PC-3 (cell line): ENCODE results near the gene DIAPH1. TPM values are rescaled to one million over a fixed set of nuclear protein-coding genes. Genes with fewer than 3 reads are reported as not detected.

Experiments
- ATAC-seq: fragments of 200-7000 bp; cut with Tn5 transposase; 2 replicates; pipeline ENCODE4 v1.9.1; 2020; ENCODE audit warnings: mild to moderate bottlenecking, moderate library complexity
- BruUV-seq: library from RNA; stranded (reverse); fragments of 400-500 nt; replicated peaks from 2 replicates; lab custom pipeline; 2021; lab: Mats Ljungman, UMichigan
- CTCF ChIA-PET: fragments of 300-600 bp; sonication (Branson Sonifier 250); formaldehyde crosslinking; loops from one replicate; lab custom pipeline; 2022; ENCODE audit warnings: antibody characterized with exemption; lab: Charles Lee
- POLR2A ChIA-PET: fragments of 300-600 bp; sonication (Branson Sonifier 250); formaldehyde crosslinking; loops from one replicate; lab custom pipeline; 2022; ENCODE audit warnings: antibody characterized with exemption; ENCODE audit not compliant: unreplicated experiment; lab: Charles Lee
- DNase-seq: peaks from one replicate; pipeline ENCODE4 v3.0.0-alpha.2; 2015
- H2AFZ ChIP-seq: fragments of 300-600 bp; sonication (generic); 2 replicates; pipeline ENCODE4 v1.6.0; 2016; ENCODE audit warnings: antibody characterized with exemption, low read length
- H3F3A ChIP-seq: fragments of 300-600 bp; sonication (generic); one replicate; pipeline ENCODE4 v1.6.0; 2017; ENCODE audit warnings: antibody characterized with exemption, low read length, control low read depth, mild to moderate bottlenecking; ENCODE audit not compliant: unreplicated experiment
- H3K27ac ChIP-seq: fragments of 300-600 bp; sonication (generic); 2 replicates; pipeline ENCODE4 v1.5.1; 2016; ENCODE audit warnings: mild to moderate bottlenecking, low read length
- H3K27me3 ChIP-seq: fragments of 300-600 bp; sonication (generic); 2 replicates; pipeline ENCODE4 v1.6.1; 2016; ENCODE audit warnings: low read length, mixed read lengths
- H3K36me3 ChIP-seq: fragments of 300-600 bp; sonication (generic); 2 replicates; pipeline ENCODE4 v1.6.1; 2016; ENCODE audit warnings: low read depth, mixed run types, low read length, mixed read lengths
- H3K4me1 ChIP-seq: fragments of 300-600 bp; sonication (generic); 2 replicates; pipeline ENCODE4 v1.5.1; 2016; ENCODE audit warnings: low read length; ENCODE audit not compliant: insufficient read depth
- H3K4me2 ChIP-seq: fragments of 300-600 bp; sonication (generic); 2 replicates; pipeline ENCODE4 v1.6.0; 2016; ENCODE audit warnings: low read length
- H3K4me3 ChIP-seq: fragments of 300-600 bp; sonication (generic); 2 replicates; pipeline ENCODE4 v1.5.1; 2016; ENCODE audit warnings: mild to moderate bottlenecking, low read length, mixed read lengths
- H3K79me2 ChIP-seq: fragments of 300-600 bp; sonication (generic); 2 replicates; pipeline ENCODE4 v1.6.1; 2017; ENCODE audit warnings: low read length, mixed read lengths
- H3K9ac ChIP-seq: fragments of 300-600 bp; sonication (generic); 2 replicates; pipeline ENCODE4 v1.6.0; 2016; ENCODE audit warnings: mild to moderate bottlenecking, low read length
- H3K9me2 ChIP-seq: fragments of 300-600 bp; sonication (generic); replicated peaks from 2 replicates; pipeline ENCODE4 v1.6.1; 2016; ENCODE audit warnings: mixed run types, low read length, mixed read lengths
- H3K9me3 ChIP-seq: fragments of 300-600 bp; sonication (generic); 2 replicates; pipeline ENCODE4 v1.6.1; 2016; ENCODE audit warnings: low read length, mixed read lengths
- H4K20me1 ChIP-seq: fragments of 300-600 bp; sonication (generic); 2 replicates; pipeline ENCODE4 v1.6.1; 2016; ENCODE audit warnings: low read length, mixed read lengths
- EZH2 ChIP-seq: fragments of 300-600 bp; sonication (generic); IDR thresholded peaks from one replicate; pipeline ENCODE4 v1.6.1; 2017; ENCODE audit warnings: antibody characterized with exemption, mild to moderate bottlenecking, low read length; ENCODE audit not compliant: unreplicated experiment
- EZH2phosphoT487 ChIP-seq: fragments of 300-600 bp; sonication (generic); IDR thresholded peaks from 2 replicates; pipeline ENCODE4 v1.6.1; 2018; ENCODE audit warnings: mild to moderate bottlenecking, antibody characterized with exemption, low read length, borderline replicate concordance
- intact Hi-C: fragments of 100-400 bp; cut with micrococcal nuclease; formaldehyde crosslinking; loops from 2 replicates; pipeline ENCODE4 v1.9.0; 2023
- total RNA-seq: library from RNA; depleted of rRNA; stranded (reverse); fragments of >200 nt; gene quantifications from 2 replicates; pipeline ENCODE4 v1.2.3, GENCODE V29; 2014
- TF ChIP-seq, protein P1 (sequence below): fragments of 300-600 bp; sonication (generic); conservative IDR thresholded peaks from 2 replicates; pipeline ENCODE4 v1.5.1; 2017; ENCODE audit warnings: antibody characterized with exemption, low read depth, mild to moderate bottlenecking, low read length

The DIAPH1 gene
- total RNA-seq, 1 experiment from 2014 or later = 51.9 TPM

DNA sequence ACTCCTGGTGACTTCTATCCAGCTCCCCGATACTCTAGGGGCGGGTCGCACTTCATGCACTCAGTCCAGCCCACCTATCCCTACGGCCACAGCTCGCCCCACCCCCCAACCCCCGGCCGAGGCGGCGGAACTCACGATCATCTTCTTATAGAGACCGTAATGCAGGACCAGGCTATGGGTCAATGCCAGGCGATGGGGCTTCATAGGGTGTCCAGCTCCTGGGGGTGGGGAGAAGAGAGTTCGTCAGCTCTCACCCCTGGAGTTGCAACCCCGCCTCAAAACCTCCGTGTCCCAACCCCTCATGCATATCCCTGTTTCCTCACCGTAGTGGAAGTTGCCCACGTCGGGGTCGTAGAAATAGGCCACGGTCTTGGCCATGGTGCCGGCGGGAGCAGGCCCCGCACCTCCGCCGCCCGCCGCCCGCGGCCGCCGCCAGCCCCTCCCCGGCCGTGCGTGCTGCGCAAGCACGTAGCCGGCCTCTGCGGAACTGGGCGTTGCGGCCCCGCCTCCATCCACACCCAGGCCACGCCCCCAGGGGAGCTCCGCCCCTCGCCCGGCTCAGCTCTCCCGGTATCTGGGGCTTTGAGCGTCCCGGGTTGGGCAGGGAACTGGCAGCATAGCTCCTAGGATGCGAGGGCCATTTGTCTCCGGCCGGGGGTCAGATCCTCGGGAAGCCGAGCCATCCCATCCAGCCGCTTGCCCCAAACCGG, 17.8 kb upstream of the DIAPH1 start, which contains the start of the genes HDAC3 and RELL2:
Gene HDAC3 (minus strand): TSS at position 437 of the 710 bp plus-strand sequence. CDS start 59 bp downstream, at position 378.
Gene RELL2 (plus strand): TSS at position 585 of the 710 bp plus-strand sequence. CDS start 1,229 bp downstream, outside the sequence.
- Histone ChIP-seq H3F3A (no peaks in the 10 kb centered on the region), H3K27me3 (no peaks in the 10 kb centered on the region), H3K9ac (peak within 1 kb of the TSS; percentile 93), H3K4me3 (peak within 1 kb of the TSS; percentile 98), H2AFZ (peak within 1 kb of the TSS; percentile 96), H3K4me2 (peak within 1 kb of the TSS; percentile 94), H3K9me3 (no peaks in the 10 kb centered on the region), H3K9me2 (no peaks in the 10 kb centered on the region), H3K79me2 (peaks cover 46% of the 10 kb centered on the region), H3K36me3 (no peaks in the 10 kb centered on the region), H3K27ac (peak within 1 kb of the TSS; percentile 26; the same call in 1 of the 2 replicates), H4K20me1 (peaks cover 10% of the 10 kb centered on the region; the same call in 1 of the 2 replicates), H3K4me1 (peaks cover 34% of the 10 kb centered on the region)
- intact Hi-C loops = loop anchor here (2.0 kb wide), 1 partner anchor 18 kb away; the partner anchor contains the start of gene DIAPH1
- TSS peak; percentile 48 for BruUV-seq
- POLR2A ChIA-PET = interaction anchor here (0.5 to 1.3 kb wide), 4 partner anchors 15 to 1375 kb away, joined by 3 to 4 read pairs (median 4); partner anchors contain the start of gene DIAPH1
- ATAC-seq (peak; percentile 87), DNase-seq (peak; percentile 89)
- CTCF ChIA-PET = interaction anchor here (1.7 to 2.1 kb wide), 2 partner anchors 17 to 44 kb away, joined by 7 to 16 read pairs; partner anchors contain the start of gene DIAPH1
- TF ChIP-seq EZH2 = no peak
- TF ChIP-seq, protein P1, sequence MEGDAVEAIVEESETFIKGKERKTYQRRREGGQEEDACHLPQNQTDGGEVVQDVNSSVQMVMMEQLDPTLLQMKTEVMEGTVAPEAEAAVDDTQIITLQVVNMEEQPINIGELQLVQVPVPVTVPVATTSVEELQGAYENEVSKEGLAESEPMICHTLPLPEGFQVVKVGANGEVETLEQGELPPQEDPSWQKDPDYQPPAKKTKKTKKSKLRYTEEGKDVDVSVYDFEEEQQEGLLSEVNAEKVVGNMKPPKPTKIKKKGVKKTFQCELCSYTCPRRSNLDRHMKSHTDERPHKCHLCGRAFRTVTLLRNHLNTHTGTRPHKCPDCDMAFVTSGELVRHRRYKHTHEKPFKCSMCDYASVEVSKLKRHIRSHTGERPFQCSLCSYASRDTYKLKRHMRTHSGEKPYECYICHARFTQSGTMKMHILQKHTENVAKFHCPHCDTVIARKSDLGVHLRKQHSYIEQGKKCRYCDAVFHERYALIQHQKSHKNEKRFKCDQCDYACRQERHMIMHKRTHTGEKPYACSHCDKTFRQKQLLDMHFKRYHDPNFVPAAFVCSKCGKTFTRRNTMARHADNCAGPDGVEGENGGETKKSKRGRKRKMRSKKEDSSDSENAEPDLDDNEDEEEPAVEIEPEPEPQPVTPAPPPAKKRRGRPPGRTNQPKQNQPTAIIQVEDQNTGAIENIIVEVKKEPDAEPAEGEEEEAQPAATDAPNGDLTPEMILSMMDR = no peak
- TF ChIP-seq EZH2phosphoT487 = no peak

DNA sequence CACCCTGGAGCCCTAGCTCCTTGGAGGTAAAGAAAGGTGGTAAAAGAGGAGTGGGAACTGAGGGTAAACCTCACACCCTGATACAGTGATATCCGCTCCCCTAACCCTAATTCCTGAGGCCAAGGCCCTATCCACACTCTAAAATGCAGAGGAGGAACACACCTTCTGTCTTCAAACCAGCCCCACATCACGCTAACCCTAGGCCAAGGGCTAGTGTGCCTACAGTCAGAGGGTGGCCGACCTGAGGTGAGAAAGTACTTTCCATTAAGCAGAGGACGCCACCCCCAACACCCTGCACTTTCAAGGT, 17.3 kb upstream of the DIAPH1 start:
- Histone ChIP-seq H3K4me1 (peaks cover 29% of the 10 kb centered on the region), H3K4me3 (peak overlapping the region; percentile 98), H4K20me1 (peaks cover 6% of the 10 kb centered on the region; the same call in 1 of the 2 replicates), H3K79me2 (peaks cover 50% of the 10 kb centered on the region), H3K4me2 (peak overlapping the region; percentile 94), H3K27ac (no peak overlapping the region), H3K9me3 (no peaks in the 10 kb centered on the region), H3K27me3 (no peaks in the 10 kb centered on the region), H3K36me3 (no peaks in the 10 kb centered on the region), H3K9ac (peak overlapping the region; percentile 93), H3K9me2 (no peaks in the 10 kb centered on the region), H2AFZ (peak overlapping the region; percentile 96), H3F3A (no peaks in the 10 kb centered on the region)
- BruUV-seq = no TSS peak
- ATAC-seq (peak; percentile 5), DNase-seq (no peak)
- ChIA-PET CTCF (interaction anchor here (1.7 to 2.1 kb wide), 2 partner anchors 17 to 44 kb away, joined by 7 to 16 read pairs; partner anchors contain the start of gene DIAPH1), POLR2A (interaction anchor here (1.3 kb wide), 1 partner anchor 17 kb away, joined by 4 read pairs; the partner anchor contains the start of gene DIAPH1)
- intact Hi-C loops = loop anchor here (2.0 kb wide), 1 partner anchor 17 kb away; the partner anchor contains the start of gene DIAPH1
- TF ChIP-seq EZH2 = no peak
- TF ChIP-seq EZH2phosphoT487 = no peak
- TF ChIP-seq, protein P1 = no peak
